GM21723 (cell line): ENCODE data around the gene SENP7.
"Not testable (repeated sequence)": the region's sequence is repeated elsewhere in the genome, so short reads cannot be mapped to it uniquely, and the experiment has no call there.

Experiments
- ATAC-seq: cut with Tn5 transposase; IDR thresholded peaks from one replicate; pipeline ENCODE4 v1.9.1; 2021; ENCODE audit warnings: mild to moderate bottlenecking, moderate library complexity; ENCODE audit not compliant: unreplicated experiment

The SENP7 gene

DNA sequence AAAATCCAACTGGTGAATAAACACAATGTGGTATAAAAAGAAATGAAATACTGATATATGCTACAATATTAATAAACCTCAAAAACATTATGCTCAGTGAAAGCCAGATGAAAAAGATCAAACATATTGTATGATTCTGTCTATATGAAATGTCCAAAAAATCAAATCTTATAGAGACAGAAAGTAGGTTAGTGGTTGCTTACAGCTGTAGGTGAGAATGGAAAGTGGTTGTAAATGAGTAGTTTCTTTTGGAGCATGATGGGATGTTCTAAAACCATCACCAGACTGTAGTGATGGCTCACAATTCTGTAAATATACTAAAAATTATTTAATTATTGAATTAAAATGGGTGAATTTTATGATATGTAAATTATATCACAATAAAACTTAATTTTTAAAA is 58.4 kb downstream of the SENP7 start:
- ATAC-seq = no peak

DNA sequence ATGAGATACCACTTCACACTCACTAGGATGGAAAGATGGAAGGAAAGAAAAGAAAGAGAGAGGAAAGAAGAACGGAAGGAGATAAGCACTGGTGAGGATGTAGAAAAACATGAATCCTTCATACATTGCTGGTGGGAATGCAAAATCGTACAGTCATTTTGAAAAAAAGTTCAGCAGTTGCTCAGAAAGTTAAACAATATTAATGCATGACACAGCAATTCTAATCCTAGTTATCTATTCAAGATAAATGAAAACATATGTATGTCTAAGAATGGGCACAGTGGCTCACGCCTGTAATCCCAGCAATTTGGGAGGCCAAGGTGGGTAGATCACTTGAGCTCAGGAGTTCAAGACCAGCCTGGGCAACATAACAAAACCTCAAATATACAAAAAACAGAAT is 59.1 kb downstream of the SENP7 start:
- no peak for ATAC-seq

DNA sequence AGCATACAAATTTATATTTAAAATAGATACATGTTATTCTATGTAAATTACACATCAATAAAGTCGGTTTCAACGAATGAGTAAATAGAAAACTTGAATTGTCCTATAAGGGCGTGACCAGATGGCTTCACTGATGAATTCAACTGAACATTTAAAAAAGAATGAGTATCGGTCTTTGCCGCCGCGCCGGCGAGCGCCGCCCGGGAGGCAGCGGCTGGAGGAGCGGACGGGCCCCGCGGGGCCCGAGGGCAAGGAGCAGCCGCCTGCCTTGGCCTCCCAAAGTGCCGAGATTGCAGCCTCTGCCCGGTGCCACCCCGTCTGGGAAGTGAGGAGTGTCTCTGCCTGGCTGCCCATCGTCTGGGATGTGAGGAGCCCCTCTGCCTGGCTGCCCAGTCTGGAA is 74.4 kb downstream of the SENP7 start:
- ATAC-seq = not testable (repeated sequence)

DNA sequence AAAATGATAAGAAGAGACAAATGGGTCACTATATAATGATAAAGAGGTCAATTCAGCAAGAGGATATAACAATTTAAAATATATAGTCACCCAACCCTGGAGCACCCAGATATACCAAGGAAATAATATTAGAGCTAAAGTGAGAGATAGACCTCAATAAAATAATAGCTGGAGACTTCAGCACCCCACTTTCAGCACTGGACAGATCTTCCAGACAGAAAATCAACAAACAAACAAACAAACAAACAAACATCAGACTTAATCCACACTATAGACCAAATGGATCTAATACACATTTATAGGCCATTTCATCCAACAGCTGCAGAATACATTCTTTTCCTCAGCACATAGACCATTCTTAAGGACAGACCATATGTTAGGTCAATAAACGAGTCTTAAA is 79.4 kb downstream of the SENP7 start:
- ATAC-seq = no peak

DNA sequence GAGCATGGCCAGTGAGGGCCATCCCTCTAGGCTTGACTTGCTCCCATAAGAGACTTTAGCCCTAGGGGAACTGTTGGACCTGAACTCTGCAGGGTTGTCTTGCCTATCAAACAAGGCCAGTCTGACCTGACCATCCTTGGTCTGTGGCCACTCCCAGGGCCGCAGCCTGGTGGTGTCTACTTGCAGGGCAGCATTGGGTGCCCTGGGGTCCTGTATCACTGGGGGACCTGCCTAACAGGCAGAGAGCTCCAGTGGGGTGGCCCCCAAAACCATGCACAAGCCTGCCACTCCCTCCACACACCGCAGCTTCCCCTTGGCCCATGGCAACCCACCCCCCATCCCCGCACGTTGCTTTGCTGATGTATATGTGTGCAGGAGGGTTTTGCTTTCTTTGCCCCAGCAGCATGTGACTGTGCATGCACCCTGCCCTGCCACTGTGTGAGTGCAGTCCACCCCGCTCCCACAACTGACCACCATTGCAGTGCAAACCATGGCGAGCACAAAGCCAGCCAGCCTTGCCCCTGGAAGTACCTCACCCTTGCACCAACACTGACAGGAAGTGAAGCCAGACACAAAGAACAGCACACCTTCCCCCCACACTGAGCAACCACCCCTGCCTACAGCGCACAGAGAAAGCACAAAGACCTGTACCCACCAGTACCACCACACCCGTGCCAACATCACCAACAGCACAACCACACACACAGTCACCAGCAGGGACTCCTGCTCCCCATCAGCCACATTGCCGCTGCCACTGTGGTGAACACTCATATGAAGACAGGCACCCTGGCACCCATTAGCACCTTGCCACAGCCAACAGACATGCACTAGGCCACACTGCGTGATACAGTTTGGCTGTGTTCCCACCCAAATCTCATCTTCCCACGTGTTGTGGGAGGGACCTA is 88.8 kb downstream of the SENP7 start:
- no peak for ATAC-seq

DNA sequence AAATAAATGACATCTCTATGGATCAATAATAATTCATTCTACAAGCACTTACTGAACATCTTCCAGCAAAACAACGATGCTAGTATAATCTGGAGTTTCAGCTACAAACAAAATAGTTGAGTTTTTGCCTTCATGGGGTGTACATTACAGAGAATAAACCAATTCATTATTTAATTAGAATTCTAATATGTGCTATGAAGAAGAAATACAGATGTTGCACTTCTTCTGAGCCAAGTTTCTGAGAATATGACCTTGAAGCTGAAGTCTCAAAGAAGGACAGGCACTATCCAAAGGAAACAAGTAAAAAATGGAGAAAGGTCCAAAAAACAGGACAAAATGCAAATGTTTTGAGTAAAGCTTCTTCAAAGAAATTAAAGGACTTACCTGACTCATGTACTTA is 94.2 kb downstream of the SENP7 start:
- no peak for ATAC-seq

DNA sequence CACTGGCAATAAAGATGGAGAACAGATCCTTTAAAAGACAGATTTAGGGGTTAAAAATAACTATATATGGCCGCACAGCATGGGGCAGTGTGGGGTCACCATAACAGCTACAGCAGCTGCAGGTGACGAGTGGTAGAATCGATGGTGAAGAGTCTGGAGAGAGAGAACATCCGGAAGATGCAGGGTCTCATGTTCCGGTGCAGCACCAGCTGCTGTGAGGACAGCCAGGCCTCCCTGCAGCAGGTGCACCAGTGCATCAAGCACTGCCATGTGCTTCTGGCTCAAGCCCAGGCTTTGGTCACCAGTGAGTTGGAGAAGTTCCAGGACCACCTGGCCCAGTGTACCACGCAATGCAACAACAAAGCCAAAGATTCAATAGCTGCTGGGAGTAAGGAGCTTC is 98.9 kb downstream of the SENP7 start:
- ATAC-seq = no peak

DNA sequence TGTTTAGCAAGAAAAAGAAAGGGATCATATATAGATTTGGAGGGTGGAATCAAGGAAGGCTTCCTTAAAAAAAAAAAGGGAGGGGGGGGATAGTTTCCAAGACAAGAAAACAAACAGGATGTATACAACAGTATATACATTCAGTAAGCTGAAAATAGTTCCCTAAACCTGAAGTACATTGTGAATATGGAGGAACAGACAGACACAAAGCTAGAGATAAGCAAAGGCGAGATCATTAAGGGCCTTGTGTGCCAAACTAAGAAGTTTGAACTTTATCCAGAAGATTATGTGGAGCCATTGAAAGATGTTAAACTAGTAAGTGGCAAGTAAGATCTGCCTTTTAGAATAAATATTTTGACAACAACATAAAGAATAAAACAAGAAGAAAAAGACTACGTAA is 99.4 kb downstream of the SENP7 start:
- ATAC-seq = no peak

DNA sequence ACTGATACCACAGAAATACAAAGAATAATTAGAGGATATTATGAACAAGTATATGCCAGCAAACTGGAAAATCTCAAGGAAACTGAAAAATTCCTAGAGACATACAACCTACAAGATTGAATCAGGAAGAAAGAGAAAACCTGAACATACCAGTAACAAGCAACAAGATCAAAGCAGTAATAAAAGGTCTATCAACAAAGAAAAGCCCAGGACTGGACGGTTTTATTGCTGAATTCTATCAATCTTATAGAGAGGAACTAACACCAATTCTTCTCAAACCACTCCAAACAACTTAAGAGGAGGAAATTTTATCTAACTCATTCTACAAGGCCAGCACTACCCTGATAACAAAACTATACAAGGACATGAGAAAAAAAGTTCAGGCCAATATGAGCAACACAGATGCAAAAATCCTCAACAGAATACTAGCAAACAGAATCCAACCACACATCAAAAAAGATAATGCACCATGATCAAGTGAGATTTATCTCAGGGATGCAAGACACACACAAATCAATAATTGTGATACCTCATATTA is 121.5 kb downstream of the SENP7 start:
- no peak for ATAC-seq

DNA sequence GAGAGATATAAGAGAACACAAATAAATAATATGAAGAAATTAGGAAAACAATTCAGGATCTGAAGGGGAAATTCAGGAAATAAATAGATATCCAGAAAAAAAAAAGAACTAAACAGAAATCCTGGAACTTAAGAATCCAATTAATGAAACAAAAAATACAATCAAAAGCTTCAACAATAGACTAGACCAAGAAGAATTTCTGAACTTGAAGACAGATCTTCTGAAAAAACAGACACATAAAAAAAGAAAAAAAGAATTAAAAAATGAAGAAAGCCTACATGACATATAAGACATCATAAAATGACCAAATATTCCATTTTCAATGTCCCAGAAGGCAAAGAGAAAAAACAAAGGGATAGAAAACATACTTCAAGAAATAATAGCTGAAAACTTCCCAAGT is 124.3 kb downstream of the SENP7 start:
- no peak for ATAC-seq

DNA sequence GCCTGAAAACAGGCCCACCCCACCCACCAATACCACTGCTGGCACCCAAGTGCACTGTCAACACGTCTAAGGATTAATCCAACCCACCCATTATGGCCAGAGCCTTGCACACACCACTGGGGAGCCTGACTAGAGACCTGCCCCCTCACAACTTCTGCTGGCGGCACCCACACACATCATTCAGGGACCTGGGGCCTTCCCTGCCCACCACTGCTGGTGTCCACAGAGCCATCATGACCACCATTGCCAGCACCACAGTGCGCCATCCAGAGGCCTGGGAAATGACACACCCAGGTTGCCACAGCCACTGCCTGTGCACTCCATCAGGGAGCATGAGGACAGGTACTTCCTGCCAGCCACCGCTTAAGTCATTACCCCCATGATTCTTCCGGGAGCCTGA is 125.7 kb downstream of the SENP7 start:
- ATAC-seq = no peak

DNA sequence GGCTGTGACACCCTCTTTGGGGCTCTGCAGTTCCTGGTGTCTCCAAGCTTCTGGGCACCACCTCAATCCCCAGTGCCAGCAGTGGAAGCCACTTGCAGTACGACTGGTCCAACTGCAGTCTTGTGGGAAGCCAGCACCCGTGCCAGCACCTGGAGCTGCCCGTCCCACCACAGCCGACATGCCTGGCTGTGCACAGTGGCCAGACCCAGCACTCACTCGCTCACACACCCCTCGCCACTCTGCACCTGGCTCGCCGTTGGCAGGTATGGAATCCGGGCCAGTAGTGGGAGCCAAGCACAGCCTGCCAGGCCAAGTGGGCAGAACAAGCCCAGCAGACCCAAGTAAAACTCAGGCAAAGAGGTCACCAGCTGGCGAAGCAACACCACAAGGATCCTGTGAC is 128.6 kb downstream of the SENP7 start:
- no peak for ATAC-seq

DNA sequence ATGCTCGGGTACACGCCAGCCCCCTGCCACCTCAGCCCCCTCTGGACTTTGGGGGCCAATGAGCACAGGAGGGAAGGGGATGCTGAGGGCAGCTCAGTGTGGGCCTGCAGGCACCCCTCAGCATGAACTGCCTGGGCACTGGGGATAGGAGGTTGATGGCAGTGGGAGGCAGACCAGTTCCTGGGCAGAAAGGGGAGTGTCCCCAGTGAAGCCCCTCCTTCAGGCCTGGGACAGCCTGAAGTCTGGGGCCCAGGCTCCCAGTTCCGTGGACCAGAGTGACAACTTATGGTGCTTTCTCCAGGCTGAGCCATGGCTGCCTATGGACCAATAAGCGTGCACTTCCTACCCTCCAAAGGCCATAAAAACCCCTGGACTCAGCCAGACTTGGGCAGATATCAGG is 129.4 kb downstream of the SENP7 start:
- ATAC-seq = no peak

DNA sequence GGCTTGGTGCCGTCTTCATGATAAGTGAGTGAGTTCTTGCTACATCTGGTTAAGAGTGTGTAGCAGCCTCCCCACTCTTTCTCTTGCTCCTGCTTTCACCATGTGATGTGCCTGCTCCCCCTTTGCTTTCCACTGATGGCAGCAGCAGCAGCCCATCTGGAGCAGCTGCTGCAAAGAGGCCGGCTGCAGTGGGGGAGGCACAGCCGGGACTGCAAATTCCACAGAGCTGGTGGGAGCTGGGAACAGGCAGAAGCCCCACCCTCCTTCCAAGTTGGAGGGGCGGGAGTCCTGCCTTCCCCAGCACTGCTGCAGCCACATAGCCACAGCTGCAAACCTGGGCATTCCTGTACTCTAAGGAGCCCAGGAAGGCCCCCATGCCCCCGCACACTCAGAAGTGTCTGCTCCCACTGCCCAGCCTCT is 129.8 kb downstream of the SENP7 start:
- no peak for ATAC-seq

DNA sequence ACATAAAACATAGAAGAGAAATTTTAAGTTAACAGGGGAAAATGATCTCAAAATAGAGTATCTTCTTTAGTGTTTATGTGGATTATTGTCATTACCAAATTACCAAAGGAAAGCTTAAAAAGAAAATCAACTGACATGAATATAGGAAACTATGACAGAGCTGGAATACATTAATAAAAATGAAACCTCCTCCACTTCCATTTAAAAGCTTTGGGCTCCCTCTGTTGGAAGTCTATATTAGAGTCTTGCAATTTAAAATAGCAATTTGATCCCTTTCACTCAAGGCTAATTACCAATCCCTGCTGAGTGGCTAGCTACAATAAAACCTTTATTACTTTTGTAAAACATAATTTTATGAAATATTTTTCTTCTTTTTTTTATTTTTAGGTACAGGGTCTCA is 131.2 kb downstream of the SENP7 start:
- ATAC-seq = no peak

DNA sequence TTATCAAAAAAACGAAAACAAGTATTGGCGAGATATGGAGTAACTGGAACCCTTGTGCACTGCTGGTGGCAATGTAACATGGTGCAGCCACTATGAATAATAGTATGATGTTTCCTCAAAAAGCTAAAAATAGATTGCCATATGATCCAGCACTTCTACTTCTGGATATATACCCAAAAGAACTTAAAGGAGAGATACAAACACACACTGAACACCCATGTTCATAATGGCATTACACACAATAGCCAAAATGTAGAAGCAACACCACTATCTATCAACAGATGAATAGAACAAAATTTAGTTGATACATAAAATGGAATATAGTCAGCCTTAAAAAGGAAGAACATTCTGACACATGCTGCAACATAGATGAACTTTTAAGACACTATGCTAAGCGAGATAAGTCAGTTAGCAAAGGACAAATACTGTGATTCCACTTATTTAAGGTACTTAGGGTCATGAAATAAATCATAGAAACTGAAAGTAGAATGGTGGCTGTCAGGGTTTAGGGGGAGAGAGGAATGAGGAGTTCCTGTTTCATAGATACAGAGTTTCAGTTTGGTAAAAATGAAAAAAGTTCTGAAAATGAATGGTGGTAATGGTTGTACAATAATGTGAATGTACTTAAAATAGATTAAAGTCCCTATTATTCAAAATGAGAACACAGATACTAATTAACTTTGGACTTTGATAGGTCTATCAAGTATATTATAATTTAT is 133.2 kb downstream of the SENP7 start:
- peak; percentile 97 for ATAC-seq

DNA sequence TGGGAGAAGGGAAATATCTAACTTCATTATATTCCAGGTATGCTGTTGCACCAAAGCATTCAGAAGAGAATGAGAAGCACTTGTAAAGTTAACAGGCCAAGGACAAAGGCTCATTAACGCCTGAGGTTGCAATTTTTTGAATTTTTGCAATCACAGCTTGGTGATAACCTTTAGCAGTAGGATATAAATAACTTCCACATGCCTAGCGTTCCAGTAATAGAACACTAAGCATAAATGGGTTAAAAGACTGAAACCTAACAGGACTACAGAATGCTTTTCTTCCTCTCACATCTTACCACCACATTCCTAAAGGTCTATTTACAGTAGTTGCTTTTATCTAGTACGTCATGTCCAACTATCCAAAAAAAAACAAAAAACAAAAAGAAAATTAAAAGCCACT is 135.2 kb downstream of the SENP7 start:
- ATAC-seq = no peak

DNA sequence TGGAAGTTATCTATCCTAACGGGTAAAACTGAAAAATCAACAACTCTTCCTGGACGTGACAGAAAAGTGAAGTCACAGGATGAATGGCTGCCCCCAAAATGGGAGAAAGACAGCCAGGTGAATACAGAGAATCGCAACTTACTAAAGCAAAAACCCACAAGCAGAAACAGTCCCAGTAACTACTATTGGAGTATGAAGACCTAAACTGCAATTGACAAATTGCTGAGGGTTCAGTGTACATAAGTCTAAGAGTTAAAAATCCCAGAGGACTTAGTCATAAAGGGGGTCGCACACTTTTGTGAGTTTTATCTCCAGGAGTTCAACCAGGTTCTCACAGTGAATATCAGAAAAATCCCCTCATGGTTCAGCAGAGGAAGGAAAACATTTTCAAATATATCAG is 135.8 kb downstream of the SENP7 start:
- ATAC-seq = no peak

DNA sequence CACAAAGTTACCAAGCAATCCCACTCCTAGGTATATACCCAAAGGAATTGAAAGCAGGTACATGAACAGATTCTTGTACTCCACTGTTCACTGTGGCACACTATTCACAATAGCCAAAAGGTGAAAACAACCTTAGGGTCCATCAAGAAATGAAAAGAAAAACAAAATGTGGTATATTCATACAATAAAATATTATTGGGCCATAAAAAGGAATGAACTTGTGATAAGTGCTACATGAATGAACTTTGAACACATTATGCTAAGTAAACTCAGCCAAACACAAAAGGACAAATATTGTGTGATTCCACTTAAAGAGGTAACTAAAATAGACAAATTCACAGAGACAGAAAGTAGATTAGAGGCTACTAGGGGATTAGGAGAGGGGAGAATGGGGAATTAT is 137.4 kb downstream of the SENP7 start:
- no peak for ATAC-seq

DNA sequence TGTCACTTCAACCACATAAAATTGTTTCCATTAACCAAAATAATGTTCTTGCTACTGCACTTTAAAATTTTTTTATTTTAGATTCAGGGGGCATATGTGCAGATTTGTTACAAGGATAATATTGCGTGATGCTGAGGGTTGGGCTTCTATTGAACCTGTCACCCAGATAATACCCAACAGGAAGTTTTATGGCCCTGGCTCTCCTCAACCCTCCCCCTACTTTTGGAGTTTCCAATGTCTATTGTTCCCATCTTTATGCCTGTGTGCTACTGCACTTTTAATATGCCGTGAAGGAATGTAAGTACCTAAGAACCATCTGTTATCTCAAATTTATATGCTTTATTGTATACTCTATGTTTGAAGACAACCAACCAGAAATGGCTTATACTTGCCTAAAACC is 150.6 kb downstream of the SENP7 start:
- no peak for ATAC-seq

DNA sequence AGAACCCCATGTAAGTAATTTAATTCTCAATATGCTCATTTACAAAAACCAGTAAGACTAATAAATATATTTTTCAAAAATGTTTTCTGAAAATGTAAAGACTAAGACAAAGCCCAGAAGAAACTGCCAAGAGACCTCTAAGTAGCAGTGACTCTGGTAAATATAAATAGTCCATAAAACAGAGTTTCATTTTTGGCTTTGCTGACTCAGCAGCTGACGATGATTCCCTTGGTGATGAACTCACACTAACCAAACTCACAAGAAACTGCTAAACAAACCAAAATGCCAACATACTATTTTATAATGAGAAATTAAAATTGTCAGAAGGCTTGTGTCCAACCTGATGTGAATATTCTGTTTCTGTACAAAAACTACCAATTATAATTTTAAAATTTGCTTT is 161.2 kb downstream of the SENP7 start:
- ATAC-seq = no peak

DNA sequence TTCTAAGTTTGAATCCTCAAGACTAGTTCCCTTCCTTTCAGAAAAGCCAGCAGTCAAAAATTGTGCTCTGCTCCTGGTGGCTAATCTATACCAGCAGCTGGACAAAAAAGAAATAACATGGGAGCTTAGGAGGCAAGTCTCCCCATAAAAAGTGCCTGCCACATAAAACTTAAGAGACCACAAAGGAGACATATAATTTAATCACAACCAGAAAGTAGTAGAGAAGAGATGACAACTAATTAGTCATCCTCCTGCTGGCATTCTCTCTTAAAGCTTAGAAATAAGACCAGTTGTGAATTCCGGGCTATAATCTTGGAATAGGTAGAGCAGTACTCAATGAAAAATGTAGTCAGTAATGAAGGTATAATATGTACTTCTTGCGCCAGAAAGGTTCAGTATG is 172.4 kb downstream of the SENP7 start:
- no peak for ATAC-seq
